NCI-H1436 (cell line): ENCODE measurements around the gene DHH.
"Not testable (repeated sequence)": the region's sequence is repeated elsewhere in the genome, so short reads cannot be mapped to it uniquely, and the experiment has no call there.

ENCODE experiments used
- DNase-seq: peaks from one replicate; lab custom pipeline; 2025; lab: John Stamatoyannopoulos, UW

Gene DHH

DNA sequence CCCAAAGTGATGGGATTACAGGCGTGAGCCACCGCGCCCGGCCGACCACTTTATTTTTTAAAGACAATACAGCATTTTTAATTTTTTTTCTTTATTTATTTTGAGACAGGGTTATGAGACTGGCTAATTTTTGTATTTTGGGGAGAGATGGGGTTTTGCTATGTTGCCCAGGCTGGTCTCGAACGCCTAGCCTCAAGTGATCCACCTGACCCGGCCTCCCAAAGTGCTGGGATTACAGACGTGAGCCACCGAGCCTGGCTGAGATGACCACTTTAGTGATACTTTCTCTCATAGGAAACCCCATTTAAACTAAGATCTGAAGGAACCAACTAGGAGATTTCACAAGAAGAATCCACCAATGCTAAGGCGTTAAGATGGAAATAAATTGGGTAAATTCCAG lies 23.6 kb downstream of the DHH start:
- no peak for DNase-seq

DNA sequence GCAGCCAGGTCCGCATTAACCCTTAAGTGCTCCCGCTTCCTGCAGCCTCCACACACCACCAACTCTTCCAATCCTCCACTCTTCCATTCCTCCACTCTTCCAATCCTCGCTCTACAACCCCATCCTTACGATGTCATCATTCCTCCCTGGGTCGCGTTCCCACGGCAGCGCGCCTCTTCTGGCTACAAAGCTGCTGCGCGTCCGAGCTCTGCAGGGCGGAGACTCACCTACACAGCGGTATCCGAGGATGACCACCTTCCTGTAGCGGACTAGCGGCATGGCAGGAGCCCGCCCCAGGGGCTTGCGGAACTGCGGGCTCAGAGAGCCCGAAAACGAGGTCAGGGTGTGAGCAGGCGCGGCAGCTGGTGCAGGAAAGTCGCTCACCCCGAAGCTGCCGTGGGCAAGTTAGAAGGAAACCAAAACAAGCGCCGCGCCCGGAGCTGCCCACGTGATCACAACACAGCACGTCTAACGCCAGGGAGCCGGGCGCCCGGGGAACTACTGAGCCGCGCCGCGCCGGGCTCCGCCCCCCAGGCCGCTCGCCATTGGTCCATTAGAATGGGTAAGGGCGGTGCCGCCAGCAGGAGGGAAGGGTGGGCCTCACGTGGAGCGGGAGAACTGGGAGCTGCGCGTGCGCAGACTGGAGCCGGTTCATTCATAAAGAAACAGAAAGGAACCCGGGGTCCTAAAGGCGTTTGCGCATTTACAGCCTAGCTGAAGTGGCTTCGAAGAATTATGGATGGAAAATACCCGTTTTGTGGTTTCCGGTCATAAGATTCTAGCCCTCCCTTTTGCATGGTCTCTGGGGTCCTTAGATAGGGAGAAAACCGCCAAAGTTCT lies 24.9 kb downstream of the DHH start, which contains the start of gene RHEBL1:
Gene RHEBL1, minus strand, starts transcription at position 473 of the 840 bp plus-strand sequence. Its CDS starts 194 bp downstream, at position 279.
- DNase-seq = peak; percentile 97

DNA sequence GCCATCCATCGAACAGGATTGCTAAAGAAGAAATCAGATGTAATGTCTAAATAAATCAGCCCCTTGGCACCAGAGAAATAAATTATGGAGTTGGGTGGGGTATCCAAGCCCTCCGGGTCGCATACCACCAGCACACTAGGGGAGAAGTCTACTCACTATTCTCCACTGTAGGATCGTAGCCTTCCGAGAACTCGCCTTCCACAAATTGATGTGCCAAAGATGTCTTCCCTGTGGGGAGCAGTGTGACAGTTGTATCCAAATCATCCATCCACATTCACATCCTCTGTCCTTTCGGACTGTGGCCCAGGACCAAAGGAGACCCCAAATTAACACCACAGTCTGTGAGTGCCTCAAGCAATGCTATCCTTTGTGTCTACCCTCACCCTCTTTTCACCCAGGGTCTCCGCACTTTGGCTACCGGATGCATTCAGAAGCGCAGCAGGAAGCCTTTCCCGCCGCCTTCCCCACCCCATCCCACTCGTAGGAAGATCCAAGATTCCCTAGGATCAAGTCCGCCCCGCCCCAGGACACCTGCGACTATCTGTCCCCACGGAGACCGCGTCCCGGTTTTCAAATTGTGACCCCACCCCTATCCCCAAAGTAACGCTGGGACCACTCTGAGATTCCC lies 25.6 kb downstream of the DHH start:
- no peak for DNase-seq

DNA sequence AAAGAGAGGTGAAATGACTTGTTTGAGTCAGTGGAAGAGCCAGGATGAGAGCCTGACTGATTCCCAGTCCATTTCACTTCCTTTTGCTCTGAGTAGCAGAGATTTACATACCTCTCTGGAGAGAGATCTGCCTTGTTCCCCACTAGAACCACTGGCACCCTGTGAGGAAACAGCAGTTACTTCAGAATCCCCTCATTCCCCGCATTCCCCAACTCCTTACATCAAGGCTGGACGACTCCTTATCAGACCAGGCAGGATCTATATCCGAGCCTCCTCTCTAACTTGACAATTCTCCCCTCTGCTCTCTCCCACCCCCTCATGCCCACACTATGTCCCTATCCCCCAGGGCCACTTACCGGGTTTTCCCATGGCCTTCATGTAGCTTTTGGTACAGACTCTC lies 28.5 kb downstream of the DHH start:
- DNase-seq = no peak

DNA sequence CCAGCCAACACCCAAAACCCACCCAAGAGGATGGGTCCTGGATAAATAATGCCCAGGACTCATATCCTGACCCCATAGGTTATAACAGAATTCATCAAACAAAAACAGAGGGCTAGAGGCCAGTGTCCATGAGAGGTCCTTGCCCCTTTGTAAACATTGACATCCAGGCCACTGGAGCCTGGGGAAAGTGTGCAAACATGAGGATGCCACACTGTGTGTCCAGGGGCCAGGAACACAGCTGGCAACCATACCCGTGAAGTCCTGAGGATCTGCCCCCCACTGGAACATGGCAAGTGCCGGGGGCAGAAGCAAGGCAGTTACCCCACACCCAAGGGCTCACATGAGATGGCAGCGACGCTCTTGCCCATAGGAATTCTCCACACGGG lies 29.8 kb downstream of the DHH start:
- no peak for DNase-seq

DNA sequence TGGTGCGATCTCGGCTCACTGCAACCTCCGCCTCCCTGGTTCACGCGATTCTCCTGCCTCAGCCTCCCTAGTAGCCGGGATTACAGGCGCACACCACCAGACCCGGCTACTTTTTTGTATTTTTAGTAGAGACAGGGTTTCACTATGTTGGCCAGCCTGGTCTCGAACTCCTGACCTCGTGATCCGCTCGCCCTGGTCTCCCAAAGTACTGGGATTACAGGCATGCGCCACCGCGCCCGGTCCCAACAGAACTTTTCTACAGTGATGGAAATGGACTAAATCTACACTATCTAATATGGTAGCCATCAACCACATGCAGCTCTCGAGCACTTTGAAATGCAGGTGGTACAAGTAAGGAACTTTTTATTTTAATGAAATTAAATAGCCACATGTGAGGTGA lies 32.7 kb downstream of the DHH start:
- not testable (repeated sequence) for DNase-seq

DNA sequence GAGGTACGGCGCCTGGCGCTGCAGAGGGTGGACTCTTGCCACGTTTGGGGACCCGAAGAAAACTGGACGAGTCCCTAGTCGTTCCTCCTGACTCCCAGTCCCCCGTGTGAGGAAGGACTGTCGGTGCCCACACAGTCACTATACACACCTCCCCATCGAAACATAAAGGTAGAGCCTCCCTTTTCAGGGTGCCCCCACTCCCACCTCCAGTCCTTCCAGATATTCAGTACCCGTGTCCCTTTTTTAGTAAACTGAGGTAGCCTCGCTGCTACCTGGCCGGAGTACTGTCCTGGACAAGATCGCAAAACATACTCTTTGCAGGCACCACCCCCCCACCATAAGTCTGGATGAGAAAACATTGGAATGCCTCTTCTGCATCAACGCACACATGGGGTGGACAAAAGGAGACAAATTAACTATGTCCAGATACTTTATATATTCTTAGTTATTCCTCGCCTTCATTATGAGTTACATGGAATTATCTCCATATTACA lies 33.4 kb downstream of the DHH start:
- no peak for DNase-seq

DNA sequence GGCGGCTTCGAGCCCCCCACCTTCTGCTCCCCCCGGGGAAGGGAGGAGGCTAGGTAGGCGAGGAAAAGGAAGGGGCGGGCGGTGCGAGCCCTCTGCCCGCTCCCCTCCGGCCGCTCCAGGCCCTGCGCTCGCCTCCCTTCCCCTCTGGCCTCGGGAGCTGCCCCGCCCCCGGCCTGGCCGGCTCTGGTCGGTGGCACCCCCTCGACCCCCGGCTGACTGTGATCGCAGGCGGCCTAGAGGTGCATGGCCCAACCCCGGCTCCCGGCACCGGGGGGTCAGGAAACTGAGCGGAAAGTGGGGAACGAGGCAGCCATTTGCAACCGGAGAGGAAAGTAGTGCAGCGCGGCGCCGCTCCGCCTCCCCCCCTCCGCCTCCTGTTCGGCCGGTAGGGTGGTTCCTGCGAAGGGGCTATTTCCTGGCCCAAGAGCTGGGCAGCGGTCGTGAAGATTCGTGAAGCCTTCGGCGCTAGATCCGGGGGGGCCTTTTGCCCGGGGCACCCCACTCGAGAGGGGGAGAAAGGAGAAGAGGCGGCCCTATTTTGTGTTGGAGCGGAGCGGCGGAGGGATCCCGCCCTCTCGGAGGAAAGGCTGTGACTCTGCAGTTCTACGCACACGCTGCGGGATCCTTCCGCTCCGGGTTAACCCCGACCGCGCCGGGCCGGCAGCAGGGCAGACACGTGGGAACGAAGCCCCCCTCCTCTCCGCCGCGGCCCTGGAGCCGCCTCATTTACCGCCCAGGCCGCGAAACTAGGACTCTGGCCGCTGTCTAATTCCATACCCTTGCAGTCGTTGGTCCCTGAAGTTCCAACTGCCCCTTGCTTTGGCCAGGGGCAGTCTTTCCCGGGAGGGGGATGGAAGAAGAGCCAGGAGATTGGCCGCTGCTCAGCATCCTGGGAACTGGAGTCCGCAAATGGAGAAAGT lies 34.1 kb downstream of the DHH start, which contains the start of gene KMT2D:
Gene KMT2D, minus strand, starts transcription at position 558 of the 920 bp plus-strand sequence. CDS start 5,470 bp downstream, outside the sequence.
- DNase-seq = peak; percentile 92

DNA sequence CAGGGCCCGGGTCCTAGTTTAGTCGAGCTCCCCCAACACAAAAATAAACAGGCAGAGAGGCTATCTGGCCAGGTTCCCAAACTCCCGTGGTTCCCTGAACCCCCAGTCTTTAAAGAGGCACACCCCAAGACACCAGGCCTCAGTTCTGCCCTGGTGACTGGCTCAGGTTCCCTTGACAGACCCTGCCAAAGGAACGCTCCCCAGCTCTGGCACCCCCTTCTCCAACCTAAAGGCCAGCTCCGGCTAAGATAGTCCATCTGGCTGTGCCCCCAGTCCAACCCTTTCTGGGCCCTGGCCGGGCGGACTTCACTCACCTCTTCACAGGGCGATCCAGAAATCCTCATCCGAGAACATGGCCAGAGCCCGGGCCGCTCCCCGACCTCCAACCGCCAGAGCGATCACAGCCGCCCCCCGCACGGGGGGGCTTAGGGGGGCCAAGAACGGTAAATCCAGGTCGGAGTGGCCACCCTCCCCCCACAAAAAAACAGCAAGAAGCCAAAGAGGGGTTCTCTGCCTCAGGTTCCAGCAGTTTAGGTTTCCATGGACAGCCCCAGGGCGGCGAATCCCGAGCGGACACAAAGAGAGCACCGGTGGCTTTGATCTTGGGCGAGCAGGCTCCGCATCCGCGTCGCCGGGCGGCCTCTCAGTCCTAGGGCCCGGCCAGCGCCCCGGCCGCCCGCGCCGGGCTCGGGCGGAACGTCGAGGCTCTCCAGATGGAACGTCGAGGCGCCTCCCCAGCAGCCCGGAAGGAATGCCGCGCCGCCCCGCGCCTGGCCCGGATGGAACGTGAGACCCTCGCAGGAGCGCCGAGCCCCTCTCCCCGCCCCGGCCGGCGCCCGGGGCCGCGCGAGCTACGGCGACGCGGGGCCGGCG lies 35.1 kb downstream of the DHH start:
- no peak for DNase-seq

DNA sequence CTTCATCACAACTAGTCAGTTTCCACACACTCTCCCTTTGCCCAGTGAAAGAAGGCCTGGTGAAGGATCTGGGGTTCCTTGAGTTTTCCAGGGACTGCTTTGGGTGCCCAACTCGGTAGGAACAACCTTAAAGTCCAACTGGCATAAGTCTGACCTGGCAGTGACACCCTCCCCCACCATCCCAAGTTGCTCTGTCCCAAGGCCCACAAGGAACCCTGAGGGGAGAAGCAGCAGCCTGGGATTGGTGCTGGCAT lies 35.6 kb downstream of the DHH start:
- DNase-seq = no peak

DNA sequence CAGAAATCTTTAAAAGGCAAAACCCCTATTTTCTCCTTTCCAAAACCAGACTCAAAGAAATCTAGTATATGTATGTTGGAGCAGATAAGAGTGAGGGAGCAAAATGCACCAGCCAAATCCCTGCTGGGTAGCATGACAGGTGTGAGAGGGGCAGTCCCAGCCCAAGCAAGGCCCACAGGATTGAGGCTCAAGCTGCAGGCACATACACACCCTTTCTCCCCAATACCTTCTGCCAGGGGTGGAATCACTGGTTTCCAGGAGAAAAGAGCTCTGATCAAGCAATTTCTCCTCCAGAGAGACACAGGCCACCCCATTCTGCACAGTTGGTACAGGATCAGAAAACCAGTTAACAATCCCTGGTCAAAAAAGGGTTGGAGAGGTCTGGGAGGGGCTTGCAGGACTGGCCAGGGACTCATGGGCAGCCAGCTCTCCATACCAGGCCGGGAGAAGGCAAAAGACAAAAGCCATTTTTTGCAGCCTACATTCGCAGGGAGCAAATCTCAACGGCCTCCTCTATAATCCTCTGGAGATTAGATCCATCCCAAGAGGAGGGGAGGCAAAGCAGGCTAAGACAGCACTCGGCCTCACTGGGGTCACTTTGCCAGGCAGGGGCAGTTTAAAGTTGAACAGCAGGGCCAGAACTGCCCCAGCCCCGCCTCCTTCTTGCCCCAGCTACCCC lies 36.1 kb downstream of the DHH start:
- no peak for DNase-seq

DNA sequence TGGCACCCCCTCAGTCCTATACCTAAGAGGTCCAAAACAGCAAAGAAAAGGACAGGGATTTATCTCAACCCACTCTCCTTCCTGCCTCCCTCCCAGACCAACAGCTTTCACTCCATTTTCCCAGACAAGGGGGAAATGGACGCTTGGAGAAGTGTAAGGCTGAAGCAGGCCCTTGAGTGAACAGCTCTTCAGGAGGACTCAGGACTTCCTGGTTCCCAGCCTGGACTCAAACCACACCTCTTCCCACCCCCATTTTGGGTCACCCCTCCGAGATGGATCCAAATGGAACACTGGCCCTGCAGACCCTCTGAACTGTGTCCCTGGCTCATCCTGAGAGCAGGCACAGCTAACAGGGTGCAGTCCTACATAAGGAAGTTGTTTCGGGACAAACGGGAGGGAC lies 36.7 kb downstream of the DHH start:
- no peak for DNase-seq

DNA sequence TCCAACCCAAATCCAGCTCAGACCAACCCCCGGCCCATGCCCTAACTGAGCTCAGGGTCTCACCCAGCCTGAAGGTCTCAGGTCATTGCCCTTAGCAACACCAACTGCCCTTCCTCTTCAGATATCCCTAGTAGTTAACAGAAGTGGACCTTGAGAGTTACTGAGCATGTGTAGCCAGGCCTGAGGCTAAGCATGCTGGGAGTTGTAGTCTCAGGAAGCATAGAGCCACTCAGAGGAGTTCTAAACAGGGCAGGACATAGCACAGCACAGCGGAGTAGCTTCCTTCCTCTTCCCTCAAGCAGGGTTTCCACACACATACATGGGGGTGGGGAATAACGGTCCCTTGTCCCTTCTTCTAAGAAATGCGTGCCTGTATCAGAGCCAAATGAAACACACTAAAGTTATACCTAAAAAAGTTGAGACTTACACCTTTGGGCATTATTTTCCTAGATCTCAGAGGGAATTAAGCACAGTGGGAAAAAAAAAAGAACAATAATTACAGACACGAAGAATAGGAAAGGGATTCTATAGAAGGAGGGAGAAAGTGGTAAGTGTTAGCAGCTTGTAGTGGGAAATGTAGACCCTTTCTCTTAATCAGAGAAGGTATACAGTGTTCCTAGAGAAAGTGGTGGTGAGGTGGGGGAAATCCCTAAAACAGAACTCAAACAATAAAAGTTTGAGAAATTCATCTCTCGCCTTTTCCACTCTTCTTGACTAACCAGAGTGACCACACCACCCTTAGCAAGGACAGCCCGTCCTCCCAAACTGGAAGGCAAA lies 38.4 kb downstream of the DHH start:
- no peak for DNase-seq

DNA sequence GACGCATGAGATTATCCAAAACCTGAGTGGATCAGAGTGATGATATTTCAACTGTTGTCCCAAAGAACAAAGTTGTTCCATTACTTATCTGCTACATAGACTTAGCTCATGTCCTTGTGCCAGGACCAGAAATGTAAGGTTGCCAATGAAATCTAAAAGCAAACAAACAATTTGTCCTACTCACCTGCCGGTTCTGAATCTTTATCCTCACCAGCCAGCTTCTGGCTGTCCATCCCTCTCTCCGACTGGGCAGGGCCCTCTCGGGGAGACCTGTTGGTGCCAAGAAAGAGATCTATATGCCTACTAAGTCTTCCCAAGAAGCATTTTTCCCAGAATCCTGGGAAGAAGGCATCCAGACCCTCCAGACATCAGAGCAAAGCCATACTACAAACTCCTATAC lies 39.5 kb downstream of the DHH start:
- no peak for DNase-seq

DNA sequence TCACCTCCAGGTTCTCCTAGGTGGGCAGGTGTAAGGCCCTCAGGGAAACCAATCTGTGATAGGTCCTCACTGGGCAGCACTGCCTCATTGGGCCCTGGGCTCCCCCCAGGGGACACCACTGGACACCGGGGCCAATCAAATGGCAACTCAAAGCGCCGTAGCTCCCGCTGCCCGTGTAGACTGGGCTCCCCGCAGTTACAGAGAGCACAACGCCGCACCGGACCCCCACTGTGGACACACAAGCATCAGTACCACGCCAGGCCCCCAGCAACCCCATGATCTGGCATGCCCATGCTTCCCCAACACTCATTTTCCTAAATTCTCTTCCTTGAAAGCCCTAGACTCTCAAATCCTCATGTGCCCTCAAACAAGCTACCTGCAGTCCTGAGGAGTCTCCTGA lies 40.1 kb downstream of the DHH start:
- DNase-seq = no peak

DNA sequence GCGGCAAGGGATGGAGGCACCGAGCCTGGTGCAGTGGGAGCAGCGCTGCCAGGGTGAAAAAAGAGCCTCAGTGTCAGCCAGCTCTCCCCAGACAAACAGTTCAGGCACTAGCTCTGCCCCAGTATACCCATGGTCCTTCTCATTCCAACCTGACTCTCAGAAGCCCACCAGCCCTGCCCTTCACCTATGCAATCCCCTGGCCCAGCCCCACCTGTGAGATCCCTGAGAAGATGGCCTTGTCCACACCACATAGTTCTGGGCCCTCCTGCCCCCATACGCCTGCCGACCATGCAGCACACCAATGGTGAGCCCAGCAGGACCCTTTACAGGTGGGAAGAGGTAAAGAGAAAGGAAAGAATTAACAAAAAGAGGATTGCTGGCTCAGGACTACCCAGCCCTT lies 40.5 kb downstream of the DHH start:
- DNase-seq = no peak

DNA sequence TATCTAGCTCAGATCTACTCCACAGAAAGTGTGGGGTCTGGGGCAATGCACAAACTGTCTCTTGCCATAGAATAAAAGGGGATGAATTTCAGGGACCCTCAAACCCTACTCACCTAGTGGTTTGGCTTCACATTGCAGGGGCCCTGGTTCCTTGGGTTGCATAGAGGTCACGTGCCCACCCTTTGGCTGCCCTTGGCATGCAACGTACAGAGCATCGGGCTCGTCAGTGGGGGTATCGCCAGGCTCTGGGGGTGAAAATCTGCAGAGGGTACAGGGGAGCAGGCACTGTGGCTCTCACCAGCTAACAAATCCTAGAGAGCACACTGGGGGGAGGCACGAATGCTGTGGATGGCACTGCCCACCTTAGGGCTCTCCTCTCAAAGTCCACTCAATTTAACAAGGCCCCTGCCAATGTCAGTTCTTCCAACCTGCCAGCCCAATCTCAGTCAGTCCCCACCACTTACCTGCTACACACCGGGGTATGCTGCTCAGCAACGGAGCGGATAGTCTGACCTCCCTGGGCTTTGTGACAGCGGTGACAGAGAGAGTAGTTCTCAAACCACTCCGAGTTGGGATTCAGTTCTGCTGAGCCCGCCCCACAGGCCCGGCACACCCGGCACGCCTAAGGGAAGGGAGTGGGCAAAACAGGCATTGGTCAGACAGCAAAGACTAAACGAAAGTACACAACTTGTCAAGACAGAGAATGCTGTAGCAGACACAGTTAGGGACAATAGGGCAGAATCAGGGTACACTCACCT lies 42.0 kb downstream of the DHH start:
- no peak for DNase-seq

DNA sequence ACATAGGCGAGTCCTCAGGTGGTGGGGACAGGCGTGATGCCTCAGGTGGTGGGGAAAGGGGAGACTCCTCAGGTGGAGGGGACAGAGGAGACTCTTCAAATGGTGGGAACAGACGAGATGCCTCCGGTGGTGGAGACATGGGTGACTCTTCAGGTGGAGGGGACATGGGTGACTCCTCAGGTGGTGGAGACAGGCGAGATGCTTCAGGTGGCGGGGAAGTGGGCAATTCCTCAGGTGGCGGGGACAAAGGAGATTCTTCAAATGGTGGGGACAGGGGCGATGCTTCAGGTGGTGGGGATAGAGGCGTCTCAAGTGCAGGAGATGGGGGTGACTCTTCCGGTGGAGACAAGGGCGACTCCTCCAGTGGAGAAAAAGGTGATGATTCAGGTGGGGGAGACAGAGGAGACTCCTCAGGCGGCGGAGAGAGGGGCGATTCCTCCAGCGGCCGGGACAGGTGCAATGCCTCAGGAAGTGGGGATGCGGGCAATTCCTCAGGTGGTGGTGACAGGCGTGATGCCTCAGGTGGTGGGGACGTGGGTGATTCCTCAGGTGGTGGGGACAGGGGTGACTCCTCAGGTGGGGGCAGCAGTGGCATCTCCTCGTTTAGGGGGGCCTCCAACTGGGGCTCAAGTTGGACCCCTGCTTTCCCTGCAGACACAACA lies 42.7 kb downstream of the DHH start:
- DNase-seq = no peak

DNA sequence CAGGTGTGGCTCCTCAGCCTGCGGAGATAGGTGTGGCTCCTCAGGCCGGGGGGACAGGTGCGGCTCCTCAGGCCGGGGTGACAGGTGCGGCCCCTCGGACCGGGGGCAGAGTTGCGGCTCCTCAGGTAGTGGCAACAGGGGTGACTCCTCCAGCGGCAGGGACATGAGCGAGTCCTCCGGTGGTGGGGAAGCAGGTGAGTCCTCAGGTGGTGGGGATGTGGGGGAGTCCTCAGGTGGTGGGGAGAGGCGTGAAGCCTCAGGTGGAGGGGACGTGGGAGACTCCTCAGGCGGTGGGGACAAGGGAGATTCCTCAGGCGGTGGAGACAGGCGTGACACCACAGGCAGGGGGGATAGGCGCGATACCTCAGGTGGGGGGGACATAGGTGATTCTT lies 43.2 kb downstream of the DHH start:
- DNase-seq = no peak
